RPMI7951 (cell line): ENCODE results near the gene TBCCD1. TPM values are rescaled to one million over a fixed set of nuclear protein-coding genes. Genes with fewer than 3 reads are reported as not detected.

Experiments used
- DNase-seq: peaks from one replicate; pipeline ENCODE4 v3.0.0-alpha.2; 2012; ENCODE audit warnings: low read depth
- total RNA-seq: library from RNA; depleted of rRNA; stranded (reverse); fragments of >200 nt; shearing (Covaris generic); gene quantifications from 2 replicates; pipeline ENCODE4 v1.2.3, GENCODE V29; 2014; rRNA removed

TBCCD1 gene
- total RNA-seq = 18.1 and 22.6 TPM in 2 replicates

- peak; percentile 83 for DNase-seq
These were observed at the start of gene TBCCD1 for GRCh38 chr3:186567072-186567921. Gene TBCCD1, minus strand, starts transcription at chr3:186567339. Its CDS starts 3,010 bp downstream, at chr3:186564329.

- DNase-seq = no peak
These were observed 49.1 kb upstream of the TBCCD1 start for GRCh38 chr3:186616299-186616617.

DNA sequence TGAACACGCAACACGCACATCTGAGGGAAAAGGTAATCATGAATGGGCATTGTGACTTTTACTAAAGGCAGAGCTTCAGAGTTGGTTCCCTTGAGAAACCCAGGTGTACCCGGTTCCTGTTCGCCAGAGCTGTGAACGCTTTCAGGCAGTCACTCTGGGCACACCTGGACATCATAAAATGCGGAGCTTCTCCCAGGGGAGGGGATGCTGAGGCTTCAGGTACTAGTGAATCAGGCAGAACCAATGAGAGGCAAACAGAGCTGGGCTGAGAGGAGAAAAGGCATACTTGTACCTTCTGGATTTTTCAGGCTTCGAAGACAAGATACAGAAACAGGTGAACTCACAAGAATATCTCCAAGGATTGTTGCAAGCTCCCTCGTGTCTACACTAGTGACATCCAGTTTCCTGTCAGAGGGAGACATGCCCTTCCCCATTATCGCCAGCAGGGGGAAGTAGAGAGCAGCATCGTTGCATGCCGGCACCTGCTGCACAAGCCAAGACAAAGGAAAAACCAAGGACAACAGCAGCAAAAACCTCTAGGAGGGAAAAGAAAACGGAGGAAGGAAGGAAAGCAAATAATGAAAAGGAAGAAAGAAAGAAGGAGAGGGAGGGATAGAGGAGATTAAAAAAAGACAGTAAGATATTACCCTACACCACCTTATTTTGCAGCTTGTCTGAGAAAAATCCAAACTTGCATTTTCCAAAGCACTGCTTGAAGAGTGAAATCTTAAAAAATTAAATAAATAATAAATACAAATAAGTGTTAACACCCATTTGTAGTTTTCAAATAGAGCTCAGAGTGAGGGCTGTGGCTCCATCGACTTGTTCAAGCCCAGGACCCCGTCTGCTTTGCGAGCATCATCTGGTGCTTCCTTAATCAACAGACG, 47.7 kb upstream of the TBCCD1 start:
- peak; percentile 63 for DNase-seq

DNA sequence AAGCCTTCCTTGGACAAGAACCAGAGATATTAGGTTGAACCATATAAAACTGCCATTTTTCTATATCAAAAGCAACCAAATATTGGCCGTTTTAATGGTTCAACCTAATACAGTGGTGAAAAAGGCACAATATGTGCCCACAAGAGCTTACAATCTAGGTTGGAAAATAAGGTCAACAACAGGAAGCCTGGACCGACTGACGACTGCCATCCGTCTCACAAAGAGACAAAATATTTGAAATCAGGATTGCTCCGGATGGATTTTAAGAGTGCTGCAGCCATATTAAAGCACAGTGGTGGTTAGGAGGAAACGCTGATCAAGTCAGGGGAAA, 47.1 kb upstream of the TBCCD1 start:
- DNase-seq = no peak

- DNase-seq = no peak
These were observed 46.6 kb upstream of the TBCCD1 start for GRCh38 chr3:186613637-186614265.

GRCh38 chr3:186612721-186613636, 45.8 kb upstream of the TBCCD1 start, which contains the start of gene AHSG:
Gene AHSG, plus strand, starts transcription at chr3:186613060. Its CDS starts 82 bp downstream, at chr3:186613142.
- no peak for DNase-seq

- no peak for DNase-seq
These were observed 44.9 kb upstream of the TBCCD1 start for GRCh38 chr3:186612065-186612464.

GRCh38 chr3:186609247-186609868, 42.2 kb upstream of the TBCCD1 start:
- DNase-seq = peak; percentile 34

GRCh38 chr3:186608624-186609215, 41.6 kb upstream of the TBCCD1 start:
- no peak for DNase-seq

- no peak for DNase-seq
These were observed 38.7 kb upstream of the TBCCD1 start for GRCh38 chr3:186605561-186606545.

GRCh38 chr3:186605078-186605477, 37.9 kb upstream of the TBCCD1 start:
- DNase-seq = no peak

DNA sequence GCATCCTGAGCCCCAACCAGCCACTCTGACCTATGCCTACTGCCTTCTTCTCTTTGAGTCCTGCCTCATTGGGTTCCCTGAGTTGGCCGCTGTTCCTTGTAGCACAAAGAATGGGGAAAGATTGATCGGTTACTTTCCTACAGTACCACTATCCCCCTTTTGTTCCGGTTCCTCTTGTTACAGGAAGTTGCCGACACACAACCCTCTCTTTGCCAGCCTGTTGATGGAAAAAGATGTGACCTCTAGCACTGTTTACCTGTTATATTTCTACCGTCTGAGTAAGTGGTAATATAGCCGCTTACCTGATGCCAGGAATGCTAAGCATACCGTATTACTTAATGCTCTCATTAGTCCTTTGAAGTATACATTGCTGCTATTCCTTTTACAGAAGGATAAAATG, 36.0 kb upstream of the TBCCD1 start:
- no peak for DNase-seq

GRCh38 chr3:186600896-186601295, 33.8 kb upstream of the TBCCD1 start:
- DNase-seq = no peak

GRCh38 chr3:186599785-186600166, 32.6 kb upstream of the TBCCD1 start:
- no peak for DNase-seq

- DNase-seq = no peak
These were observed 32.1 kb upstream of the TBCCD1 start for GRCh38 chr3:186599142-186599784.

DNA sequence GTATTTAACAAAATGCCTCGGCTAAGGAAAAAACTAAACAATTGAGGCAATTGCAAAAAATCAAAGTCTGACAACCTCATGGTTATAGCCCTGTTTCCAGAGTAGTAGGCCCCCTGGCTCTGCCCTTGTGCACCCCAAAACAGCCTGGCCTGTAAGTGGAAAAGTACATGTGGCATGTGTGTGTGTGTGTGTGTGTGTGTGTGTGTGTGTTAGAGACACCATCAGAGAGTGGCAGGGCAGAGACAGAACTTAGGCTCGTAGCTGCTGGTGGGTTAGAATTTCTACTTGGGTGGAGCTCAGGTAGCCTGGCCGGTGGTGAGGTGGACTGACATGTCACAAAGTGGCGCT, 31.6 kb upstream of the TBCCD1 start:
- DNase-seq = no peak

DNA sequence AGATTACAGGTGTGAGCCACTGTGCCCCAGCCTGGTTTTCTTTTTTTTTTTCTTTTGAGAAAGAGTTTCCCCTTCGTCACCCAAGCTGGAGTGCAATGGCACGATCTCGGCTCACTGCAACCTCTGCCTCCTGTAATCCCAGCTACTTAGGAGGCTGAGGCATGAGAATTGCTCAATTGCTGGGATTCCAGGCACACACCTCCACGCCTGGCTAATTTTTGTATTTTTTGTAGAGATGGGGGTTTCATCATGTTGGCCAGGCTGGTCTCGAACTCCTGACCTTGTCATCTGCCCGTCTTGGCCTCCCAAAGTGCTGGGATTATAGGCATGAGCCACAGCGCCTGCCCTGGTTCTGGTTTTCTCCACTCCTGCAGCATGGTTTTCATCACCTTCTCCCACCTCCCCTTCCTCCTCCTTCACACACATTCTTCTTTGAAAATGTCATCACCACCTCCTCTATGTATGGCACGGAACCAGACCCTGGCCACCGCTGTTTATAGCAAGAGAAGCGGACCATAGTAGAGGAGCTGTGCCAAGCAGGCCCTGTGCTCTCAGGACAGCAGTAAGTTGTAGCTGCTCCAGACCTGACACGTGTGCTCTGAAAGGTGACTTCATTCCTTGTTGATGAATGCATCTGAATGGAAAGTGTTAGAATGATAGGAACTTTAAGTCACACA, 31.1 kb upstream of the TBCCD1 start:
- no peak for DNase-seq
